H1 (cell line): ENCODE results near the gene ATCAY. TPM values are rescaled to one million over a fixed set of nuclear protein-coding genes. Genes with fewer than 3 reads are reported as not detected.
A peak's percentile ranks its signal among the peaks of the same experiment; 100 is the strongest.

Experiments
- CTCF ChIA-PET: fragments of 300-600 bp; sonication (Branson Sonifier 250); formaldehyde crosslinking; loops from one replicate; lab custom pipeline; 2021; ENCODE audit not compliant: partially characterized antibody; lab: Charles Lee
- POLR2A ChIA-PET: fragments of 300-600 bp; sonication (Branson Sonifier 250); formaldehyde crosslinking; loops from one replicate; lab custom pipeline; 2021; ENCODE audit warnings: inconsistent platforms; ENCODE audit not compliant: partially characterized antibody; lab: Charles Lee
- DNase-seq, 2 experiments: peaks; one replicate each; pipeline versions ENCODE4 v3.0.0 to v3.0.0-alpha.2; 2010 to 2022; ENCODE audit warnings: low spot score in 2 of 2, low read depth in 1 of 2, mixed read lengths in 1 of 2
- FAIRE-seq: peaks from 2 replicates; lab custom pipeline; 2011; peaks lifted over from hg19 to GRCh38; lab: Jason Lieb, UNC
- H2AFZ ChIP-seq: 2 replicates; pipeline ENCODE4 v1.8.1; 2012; ENCODE audit warnings: low read length, inconsistent platforms
- H2AK5ac ChIP-seq: 2 replicates; pipeline ENCODE4 v1.6.1; 2013; ENCODE audit warnings: low read depth, low read length
- H2BK120ac ChIP-seq: replicated peaks from 2 replicates; pipeline ENCODE3; 2013; ENCODE audit warnings: low read depth, low read length, inconsistent platforms
- H2BK12ac ChIP-seq: 2 replicates; pipeline ENCODE4 v1.6.1; 2013; ENCODE audit warnings: low read depth, low read length
- H2BK15ac ChIP-seq: 2 replicates; pipeline ENCODE4 v1.6.1; 2013; ENCODE audit warnings: low read length
- H2BK20ac ChIP-seq: 2 replicates; pipeline ENCODE4 v1.6.1; 2013; ENCODE audit warnings: low read length
- H2BK5ac ChIP-seq: 2 replicates; pipeline ENCODE4 v1.6.1; 2013; ENCODE audit warnings: low read depth, low read length
- H3K14ac ChIP-seq: 2 replicates; pipeline ENCODE4 v1.6.1; 2013; ENCODE audit warnings: inconsistent platforms; ENCODE audit not compliant: insufficient read length
- H3K18ac ChIP-seq: 2 replicates; pipeline ENCODE4 v1.6.1; 2013; ENCODE audit warnings: low read length; ENCODE audit errors: extremely low read depth
- H3K23ac ChIP-seq: 2 replicates; pipeline ENCODE4 v1.6.1; 2013; ENCODE audit warnings: inconsistent platforms; ENCODE audit not compliant: insufficient read length
- H3K23me2 ChIP-seq: 2 replicates; pipeline ENCODE4 v1.6.1; 2013; ENCODE audit warnings: low read depth, low read length
- H3K27ac ChIP-seq: 2 replicates; pipeline ENCODE4 v1.6.1; 2011; ENCODE audit warnings: low read depth, low read length, inconsistent platforms
- H3K27me3 ChIP-seq, 4 experiments: replicated peaks in 1 of 4; 1 replicate in 1 of 4; 2 replicates in 3 of 4; pipeline versions ENCODE4 v1.6.1 to v1.8.1; 2011 to 2013; ENCODE audit warnings: low read length in 3 of 4, mild to moderate bottlenecking in 3 of 4, inconsistent platforms in 2 of 4, mixed read lengths in 2 of 4, moderate library complexity in 1 of 4; ENCODE audit not compliant: control insufficient read depth in 3 of 4, insufficient read depth in 3 of 4; ENCODE audit errors: extremely low read depth in 1 of 4
- H3K36me3 ChIP-seq, 4 experiments: 2 replicates each; pipeline versions ENCODE4 v1.6.1 to v1.8.1; 2011 to 2013; ENCODE audit warnings: mild to moderate bottlenecking in 4 of 4, low read length in 3 of 4, moderate library complexity in 2 of 4, control low read depth in 1 of 4, inconsistent platforms in 1 of 4; ENCODE audit not compliant: insufficient read depth in 4 of 4, control insufficient read depth in 2 of 4
- H3K4ac ChIP-seq: replicated peaks from 2 replicates; pipeline ENCODE3; 2013; ENCODE audit warnings: low read length, low read depth, mixed read lengths, inconsistent platforms; ENCODE audit not compliant: insufficient read length
- H3K4me1 ChIP-seq, 4 experiments: replicated peaks in 1 of 4; 1 replicate in 1 of 4; 2 replicates in 3 of 4; pipeline versions ENCODE4 v1.6.1 to v1.8.1; 2011 to 2013; ENCODE audit warnings: low read length in 3 of 4, inconsistent platforms in 2 of 4, mixed read lengths in 1 of 4; ENCODE audit not compliant: insufficient read depth in 4 of 4, control insufficient read depth in 3 of 4
- H3K4me2 ChIP-seq, 2 experiments: 2 replicates each; pipeline versions ENCODE4 v1.6.1 to v1.8.1; 2011 to 2013; ENCODE audit warnings: low read depth in 2 of 2, low read length in 2 of 2, control low read depth in 1 of 2, inconsistent platforms in 1 of 2, mild to moderate bottlenecking in 1 of 2; ENCODE audit not compliant: insufficient read depth in 1 of 2
- H3K4me3 ChIP-seq, 4 experiments: fragments of 200-600, 300-600 bp in 1 of 4; sonication (generic), shearing (Covaris generic), sonication (Bioruptor Twin) in 1 of 4; 2 replicates each; pipeline versions ENCODE4 v1.5.1 to v1.8.1; 2011 to 2016; ENCODE audit warnings: low read length in 4 of 4, low read depth in 3 of 4, control low read depth in 2 of 4, inconsistent platforms in 2 of 4, mild to moderate bottlenecking in 2 of 4, mixed read lengths in 1 of 4, moderate library complexity in 1 of 4; ENCODE audit not compliant: insufficient read depth in 2 of 4; ENCODE audit errors: extremely low read depth in 1 of 4
- H3K56ac ChIP-seq: replicated peaks from 2 replicates; pipeline ENCODE3; 2013; ENCODE audit warnings: low read depth, mild to moderate bottlenecking, mixed read lengths, low read length, inconsistent platforms; ENCODE audit not compliant: insufficient read length
- H3K79me1 ChIP-seq: 2 replicates; pipeline ENCODE4 v1.6.1; 2013; ENCODE audit warnings: low read depth, low read length, control low read depth
- H3K79me2 ChIP-seq, 2 experiments: 2 replicates each; pipeline versions ENCODE4 v1.6.1 to v1.8.1; 2012 to 2013; ENCODE audit warnings: low read length in 2 of 2, mild to moderate bottlenecking in 2 of 2, inconsistent platforms in 1 of 2; ENCODE audit not compliant: insufficient read depth in 2 of 2, control insufficient read depth in 1 of 2
- H3K9ac ChIP-seq, 4 experiments: replicated peaks in 1 of 4; 1 replicate in 1 of 4; 2 replicates in 3 of 4; pipeline versions ENCODE4 v1.6.1 to v1.8.1; 2011 to 2013; ENCODE audit warnings: low read depth in 3 of 4, low read length in 3 of 4, control low read depth in 2 of 4, mild to moderate bottlenecking in 2 of 4, moderate library complexity in 2 of 4, inconsistent platforms in 1 of 4; ENCODE audit errors: extremely low read depth in 1 of 4
- H3K9me3 ChIP-seq, 2 experiments: 2 replicates each; pipeline versions ENCODE4 v1.6.1 to v1.8.1; 2012 to 2013; ENCODE audit warnings: mild to moderate bottlenecking in 2 of 2, moderate library complexity in 2 of 2, control low read depth in 1 of 2, inconsistent platforms in 1 of 2, low read depth in 1 of 2, low read length in 1 of 2, mixed read lengths in 1 of 2; ENCODE audit not compliant: insufficient read depth in 2 of 2
- H4K20me1 ChIP-seq, 2 experiments: replicated peaks in 1 of 2; 2 replicates each; pipeline versions ENCODE3 to v1.8.1; 2011 to 2013; ENCODE audit warnings: inconsistent platforms in 2 of 2, low read length in 2 of 2, mild to moderate bottlenecking in 1 of 2; ENCODE audit not compliant: insufficient read depth in 2 of 2, control insufficient read depth in 1 of 2
- H4K5ac ChIP-seq: 2 replicates; pipeline ENCODE4 v1.6.1; 2013; ENCODE audit warnings: low read length, low read depth, mixed read lengths, inconsistent platforms; ENCODE audit not compliant: insufficient read length
- H4K8ac ChIP-seq: 2 replicates; pipeline ENCODE4 v1.8.0; 2013; ENCODE audit warnings: mild to moderate bottlenecking, moderate library complexity, low read length, inconsistent platforms; ENCODE audit not compliant: insufficient read depth; ENCODE audit errors: extremely low read depth
- H4K91ac ChIP-seq: replicated peaks from 2 replicates; pipeline ENCODE3; 2013; ENCODE audit warnings: low read length, mixed read lengths, inconsistent platforms; ENCODE audit not compliant: insufficient read length
- EZH2 ChIP-seq: fragments of 200-600 bp; sonication (generic); IDR thresholded peaks from 2 replicates; pipeline ENCODE4 v1.7.1; 2012; ENCODE audit warnings: low read depth, mild to moderate bottlenecking, moderate library complexity, low read length, inconsistent platforms; ENCODE audit not compliant: severe bottlenecking
- HDAC6 ChIP-seq: IDR thresholded peaks from one replicate; pipeline ENCODE4 v1.7.1; 2012; ENCODE audit warnings: low read depth, mild to moderate bottlenecking, inconsistent platforms, low read length, moderate library complexity
- JUN ChIP-seq: IDR thresholded peaks from 2 replicates; pipeline ENCODE4 v1.6.1; 2011; ENCODE audit warnings: low read depth, mild to moderate bottlenecking, improper control_type of control experiment, low read length
- KDM5A ChIP-seq: fragments of 200-600 bp; IDR thresholded peaks from 2 replicates; pipeline ENCODE4 v1.7.1; 2012; ENCODE audit warnings: mild to moderate bottlenecking, low read length, inconsistent platforms, mixed read lengths
- MAFK ChIP-seq: IDR thresholded peaks from 2 replicates; pipeline ENCODE4 v1.6.1; 2012; ENCODE audit warnings: low read depth, mild to moderate bottlenecking, improper control_type of control experiment, low read length
- POLR2AphosphoS5 ChIP-seq: IDR thresholded peaks from 2 replicates; pipeline ENCODE4 v1.6.1; 2011; ENCODE audit warnings: low read depth, low read length
- SAP30 ChIP-seq: fragments of 300-600 bp; sonication (generic); IDR thresholded peaks from 2 replicates; pipeline ENCODE4 v1.7.1; 2012; ENCODE audit warnings: low read length, moderate library complexity, mild to moderate bottlenecking, inconsistent platforms; ENCODE audit not compliant: insufficient read depth, insufficient replicate concordance
- SIN3A ChIP-seq, 2 experiments: IDR thresholded peaks in 1 of 2; conservative IDR thresholded peaks in 1 of 2; 2 replicates each; pipeline ENCODE4 v1.6.1; 2011 to 2012; ENCODE audit warnings: low read length in 2 of 2, improper control_type of control experiment in 1 of 2, low read depth in 1 of 2, mild to moderate bottlenecking in 1 of 2
- SIRT6 ChIP-seq: IDR thresholded peaks from one replicate; pipeline ENCODE4 v1.7.1; 2012; ENCODE audit warnings: low read length, inconsistent platforms
- SP1 ChIP-seq: IDR thresholded peaks from 2 replicates; pipeline ENCODE4 v1.6.1; 2011; ENCODE audit warnings: low read depth, low read length
- SP2 ChIP-seq: IDR thresholded peaks from 2 replicates; pipeline ENCODE4 v1.6.1; 2012; ENCODE audit warnings: mild to moderate bottlenecking, low read length, inconsistent platforms
- TCF12 ChIP-seq: IDR thresholded peaks from 2 replicates; pipeline ENCODE4 v1.6.1; 2011; ENCODE audit warnings: low read depth, mild to moderate bottlenecking, low read length
- WGBS, 2 experiments: shearing (Covaris generic) in 1 of 2; methylation state at CpG; one replicate each; pipeline versions ENCODE4 v1.1.6 to v1.1.7; 2013 to 2015; ENCODE audit warnings: low lambda C conversion rate in 2 of 2, mixed read lengths in 2 of 2, inconsistent platforms in 1 of 2, low coverage in 1 of 2, missing lambda C conversion rate in 1 of 2; ENCODE audit not compliant: insufficient replicate concordance in 2 of 2, insufficient coverage in 1 of 2, insufficient read length in 1 of 2; ENCODE audit errors: extremely low coverage in 1 of 2, missing lambda C conversion rate in 1 of 2; 5-methylcytosine and 5-hydroxymethylcytosine counted together
- polyA plus RNA-seq, 7 experiments: library from polyadenylated mRNA; depleted of rRNA in 3 of 7; stranded (reverse) in 5 of 7; unstranded in 2 of 7; fragments of >200 nt in 5 of 7; fragments of 200-250 nt in 2 of 7; gene quantifications; 1 replicate in 5 of 7; 2 replicates in 1 of 7; 4 replicates in 1 of 7; pipeline versions ENCODE4 v1.2.1 to v1.2.3, GENCODE V29; 2011 to 2013; ENCODE audit warnings: missing spikeins in 2 of 7, mixed read lengths in 2 of 7
- total RNA-seq: library from RNA; stranded (reverse); fragmentation: NEBNext Ultra II Directional; extraction: Animal tissue kit (Norgen Biotek cat#: 25700); gene quantifications from 2 replicates; pipeline ENCODE4 v1.2.1, GENCODE V29; 2021

The ATCAY gene
- total and polyA plus RNA-seq, 2 of the 8 experiments (the other 6 are each of a cell fraction or from before 2014, with no cell fraction given) = 24.4 to 33.8 TPM

GRCh38 chr19:3868770-3869456, 11.6 kb upstream of the ATCAY start, which contains the start of gene ZFR2:
Gene ZFR2, minus strand, starts transcription at chr19:3869038. Its CDS starts 21 bp downstream, at chr19:3869017.
- Histone ChIP-seq H3K14ac (no peak within 1 kb of the TSS), H3K9me3 (peaks cover 6 to 8% of the 10 kb centered on the region in 2 experiments; a peak in 3 of 4 replicates), H3K79me2 (peaks cover 0 to 12% of the 10 kb centered on the region in 2 experiments; a peak in 2 of 4 replicates), H3K4me2 (peak within 1 kb of the TSS; percentile 76 to 83), H2AK5ac (no peak within 1 kb of the TSS), H4K8ac (peak within 1 kb of the TSS; percentile 87), H2BK120ac (no peak within 1 kb of the TSS), H3K79me1 (peaks cover under 1% of the 10 kb centered on the region; the same call in 1 of the 2 replicates), H3K27me3 (peaks cover 0 to 18% (median 13%) of the 10 kb centered on the region in 4 experiments; a peak in 6 of 7 replicates), H2BK20ac (peak within 1 kb of the TSS; percentile 80; the same call in 1 of the 2 replicates), H2BK12ac (no peak within 1 kb of the TSS), H3K4me3 (peak within 1 kb of the TSS; percentile 23 to 75 (median 42)), H2BK15ac (no peak within 1 kb of the TSS), H4K20me1 (peaks cover 0 to 4% of the 10 kb centered on the region in 2 experiments), H3K9ac (peak within 1 kb of the TSS in 3 of 4 experiments; percentile 29 to 75 (median 57); a peak in 4 of 7 replicates), H4K91ac (no peak within 1 kb of the TSS), H4K5ac (no peak within 1 kb of the TSS), H3K4ac (no peak within 1 kb of the TSS), H3K27ac (no peak within 1 kb of the TSS; the same call in 1 of the 2 replicates), H3K56ac (no peak within 1 kb of the TSS), H3K36me3 (no peaks in the 10 kb centered on the region), H3K4me1 (peaks cover 0 to 13% (median 8%) of the 10 kb centered on the region in 4 experiments; a peak in 5 of 7 replicates), H3K23ac (no peak within 1 kb of the TSS), H2AFZ (no peak within 1 kb of the TSS), H3K23me2 (no peaks in the 10 kb centered on the region; the same call in 1 of the 2 replicates), H2BK5ac (no peak within 1 kb of the TSS), H3K18ac (peak within 1 kb of the TSS; percentile 60)
- FAIRE-seq = no peak
- WGBS, 2 experiments = 38% methylated on average over 9 of the region's 62 CpGs; no CpG with 5 or more reads in 1 of the 2 experiments
- peak in 1 of 2 experiments; percentile 91 for DNase-seq
- CTCF ChIA-PET = no interaction called here
- POLR2A ChIA-PET = interaction anchor here (0.6 to 1.7 kb wide), 8 partner anchors 10 to 181 kb away, joined by 3 to 4 read pairs (median 3); partner anchors contain the start of genes DAPK3 and NMRK2
- TF ChIP-seq MAFK (no peak), EZH2 (no peak), KDM5A (no peak), SAP30 (no peak), JUN (no peak), SIN3A (conservative IDR thresholded peaks at IDR 0.05 in 1 of 2, IDR thresholded peaks at IDR 0.05 in 1 of 2; ENCODE audit: low read depth in 1 of 2, low read length in 2 of 2) (no peak), HDAC6 (no peak), TCF12 (peak; percentile 55; the same call in 1 of the 2 replicates), POLR2AphosphoS5 (peak; percentile 36; the same call in 1 of the 2 replicates), SP2 (no peak), SP1 (peak; percentile 78; the same call in 1 of the 2 replicates), SIRT6 (no peak)
